SU-DHL-6 (cell line): Measurements from ENCODE around the gene SNX8.

ENCODE experiments used
- H2AFZ ChIP-seq: fragments of 200-600 bp; sonication (generic); 2 replicates; pipeline ENCODE4 v1.6.1; 2014; ENCODE audit warnings: low read depth, mild to moderate bottlenecking, moderate library complexity, mixed read lengths, antibody characterized with exemption, low read length; ENCODE audit not compliant: severe bottlenecking
- H3F3A ChIP-seq: fragments of 200-600 bp; shearing (Covaris generic); 2 replicates; pipeline ENCODE4 v1.6.0; 2016; ENCODE audit warnings: antibody characterized with exemption, mild to moderate bottlenecking; ENCODE audit not compliant: insufficient read depth
- H3K27ac ChIP-seq: fragments of 200-600 bp; sonication (generic); 2 replicates; pipeline ENCODE4 v1.5.1; 2016; ENCODE audit warnings: low read depth, mild to moderate bottlenecking, low read length, moderate library complexity, mixed read lengths
- H3K27me3 ChIP-seq: fragments of 200-600 bp; sonication (generic), shearing (Covaris generic); 2 replicates; pipeline ENCODE4 v1.6.0; 2014; ENCODE audit warnings: mild to moderate bottlenecking, low read length
- H3K36me3 ChIP-seq: fragments of 200-600 bp; sonication (generic); 2 replicates; pipeline ENCODE4 v1.6.1; 2014; ENCODE audit warnings: mild to moderate bottlenecking, low read length, mixed read lengths
- H3K4me2 ChIP-seq: fragments of 300-600, 200-600 bp; shearing (Covaris generic), sonication (generic); 2 replicates; pipeline ENCODE4 v1.6.0; 2014; ENCODE audit warnings: low read length, low read depth, mild to moderate bottlenecking; ENCODE audit not compliant: poor library complexity, severe bottlenecking
- H3K4me3 ChIP-seq: fragments of 200-600 bp; sonication (generic); 2 replicates; pipeline ENCODE4 v1.5.1; 2014; ENCODE audit warnings: antibody characterized with exemption, low read length, mild to moderate bottlenecking, mixed read lengths; ENCODE audit not compliant: insufficient read depth, poor library complexity, severe bottlenecking
- H3K79me2 ChIP-seq: fragments of 200-600 bp; sonication (generic); 2 replicates; pipeline ENCODE4 v1.6.1; 2014; ENCODE audit warnings: mild to moderate bottlenecking, low read length, moderate library complexity; ENCODE audit not compliant: insufficient read depth
- H3K9ac ChIP-seq: fragments of 200-600 bp; sonication (generic); 2 replicates; pipeline ENCODE4 v1.7.0; 2014; ENCODE audit warnings: mild to moderate bottlenecking, low read length
- H3K9me2 ChIP-seq: fragments of 200-600 bp; sonication (generic); replicated peaks from 2 replicates; pipeline ENCODE4 v1.6.1; 2014; ENCODE audit warnings: low read length; ENCODE audit not compliant: insufficient read depth
- H3K9me3 ChIP-seq: fragments of 200-600 bp; sonication (generic); 2 replicates; pipeline ENCODE4 v1.6.1; 2014; ENCODE audit warnings: low read length, mixed read lengths; ENCODE audit not compliant: insufficient read depth
- H4K20me1 ChIP-seq: fragments of 200-600 bp; sonication (generic); 2 replicates; pipeline ENCODE4 v1.6.1; 2014; ENCODE audit warnings: low read depth, mild to moderate bottlenecking, antibody characterized with exemption, low read length, moderate library complexity, mixed read lengths
- EZH2phosphoT487 ChIP-seq: fragments of 200-600 bp; sonication (generic), shearing (Covaris generic); conservative IDR thresholded peaks from 2 replicates; pipeline ENCODE4 v1.6.1; 2018; ENCODE audit warnings: mild to moderate bottlenecking, antibody characterized with exemption, low read length, moderate library complexity, mixed read lengths
- TF ChIP-seq, protein P1 (sequence below): fragments of 200-600 bp; sonication (generic); IDR thresholded peaks from one replicate; pipeline ENCODE4 v1.5.1; 2017; ENCODE audit warnings: antibody characterized with exemption, mild to moderate bottlenecking, low read length, moderate library complexity; ENCODE audit not compliant: insufficient read depth, poor library complexity, severe bottlenecking

The SNX8 gene

DNA sequence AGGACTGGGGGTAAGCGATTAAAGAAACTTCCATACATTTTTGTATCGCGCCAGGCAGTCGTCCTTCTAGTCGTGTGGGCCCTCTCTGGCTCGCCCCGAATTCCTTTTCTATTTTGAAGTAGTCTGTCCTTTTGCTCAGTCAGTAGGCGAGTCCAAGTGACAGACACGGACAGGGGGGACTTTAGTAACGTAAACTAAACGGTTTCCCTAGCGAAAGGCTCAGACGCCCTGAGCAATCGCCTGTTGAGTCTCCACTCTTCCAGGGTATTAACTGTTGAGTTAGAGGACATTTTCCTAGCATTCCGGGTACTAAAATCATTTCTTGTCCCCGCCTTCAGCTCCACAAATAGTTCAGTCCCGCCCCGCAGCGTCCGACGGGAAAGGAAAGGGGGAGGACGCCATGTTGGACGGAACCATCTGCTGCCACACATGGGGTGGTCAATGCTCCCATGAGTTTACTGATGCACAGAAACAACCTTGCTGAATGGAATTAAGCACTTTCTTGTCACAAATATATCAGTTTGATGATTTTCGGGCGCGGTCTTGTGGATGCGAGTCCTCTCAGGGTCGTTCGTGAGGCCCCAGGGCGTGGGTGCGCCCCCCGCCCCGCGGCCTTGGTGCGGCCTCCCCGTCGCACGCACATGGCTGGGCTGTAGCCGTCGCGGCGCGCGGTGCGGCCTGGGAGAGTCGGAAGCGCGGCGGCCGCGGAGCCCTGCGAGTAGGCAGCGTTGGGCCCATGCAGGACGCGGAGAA is 40.1 kb upstream of the SNX8 start, which contains the start of gene EIF3B:
Gene EIF3B (plus strand): TSS at position 642 of the 753 bp plus-strand sequence. CDS start 95 bp downstream, at position 737.
- Histone ChIP-seq H3K27me3 (no peaks in the 10 kb centered on the region), H3F3A (peaks cover 5% of the 10 kb centered on the region), H4K20me1 (peaks cover 24% of the 10 kb centered on the region), H3K27ac (peak within 1 kb of the TSS; percentile 92), H3K9me2 (no peaks in the 10 kb centered on the region), H3K4me2 (peak within 1 kb of the TSS; percentile 98), H2AFZ (peak within 1 kb of the TSS; percentile 94), H3K9me3 (no peaks in the 10 kb centered on the region), H3K4me3 (peak within 1 kb of the TSS; percentile 96), H3K9ac (peak within 1 kb of the TSS; percentile 99), H3K79me2 (peaks cover 76% of the 10 kb centered on the region), H3K36me3 (peaks cover 14% of the 10 kb centered on the region; the same call in 1 of the 2 replicates)
- TF ChIP-seq, protein P1, sequence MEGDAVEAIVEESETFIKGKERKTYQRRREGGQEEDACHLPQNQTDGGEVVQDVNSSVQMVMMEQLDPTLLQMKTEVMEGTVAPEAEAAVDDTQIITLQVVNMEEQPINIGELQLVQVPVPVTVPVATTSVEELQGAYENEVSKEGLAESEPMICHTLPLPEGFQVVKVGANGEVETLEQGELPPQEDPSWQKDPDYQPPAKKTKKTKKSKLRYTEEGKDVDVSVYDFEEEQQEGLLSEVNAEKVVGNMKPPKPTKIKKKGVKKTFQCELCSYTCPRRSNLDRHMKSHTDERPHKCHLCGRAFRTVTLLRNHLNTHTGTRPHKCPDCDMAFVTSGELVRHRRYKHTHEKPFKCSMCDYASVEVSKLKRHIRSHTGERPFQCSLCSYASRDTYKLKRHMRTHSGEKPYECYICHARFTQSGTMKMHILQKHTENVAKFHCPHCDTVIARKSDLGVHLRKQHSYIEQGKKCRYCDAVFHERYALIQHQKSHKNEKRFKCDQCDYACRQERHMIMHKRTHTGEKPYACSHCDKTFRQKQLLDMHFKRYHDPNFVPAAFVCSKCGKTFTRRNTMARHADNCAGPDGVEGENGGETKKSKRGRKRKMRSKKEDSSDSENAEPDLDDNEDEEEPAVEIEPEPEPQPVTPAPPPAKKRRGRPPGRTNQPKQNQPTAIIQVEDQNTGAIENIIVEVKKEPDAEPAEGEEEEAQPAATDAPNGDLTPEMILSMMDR, result no peak
- no peak for TF ChIP-seq EZH2phosphoT487

DNA sequence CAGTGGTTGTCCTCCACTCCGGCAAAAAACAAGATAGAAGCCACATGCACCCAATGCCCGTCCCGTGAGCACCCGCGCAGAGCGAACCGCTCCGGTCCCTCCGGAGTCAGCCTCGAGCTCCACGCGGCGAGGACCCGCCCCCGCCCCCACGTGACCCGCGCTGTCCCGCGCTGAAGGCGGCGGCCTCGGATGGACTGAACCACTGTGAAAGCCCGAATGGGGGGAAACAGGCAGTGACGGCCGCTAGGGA is 39.6 kb upstream of the SNX8 start:
- peak overlapping the region; percentile 99 for H3K9ac ChIP-seq
- peaks cover 20% of the 10 kb centered on the region for H4K20me1 ChIP-seq
- no peaks in the 10 kb centered on the region for H3K9me2 ChIP-seq
- peak overlapping the region; percentile 96 for H3K4me3 ChIP-seq
- H3K36me3 ChIP-seq, result peaks cover 14% of the 10 kb centered on the region; the same call in 1 of the 2 replicates
- peaks cover 5% of the 10 kb centered on the region for H3F3A ChIP-seq
- TF ChIP-seq, protein P1, result no peak
- TF ChIP-seq EZH2phosphoT487, result no peak
- H3K27me3 ChIP-seq, result no peaks in the 10 kb centered on the region
- peaks cover 72% of the 10 kb centered on the region for H3K79me2 ChIP-seq
- peak overlapping the region; percentile 94 for H2AFZ ChIP-seq
- peak overlapping the region; percentile 92 for H3K27ac ChIP-seq
- peak overlapping the region; percentile 79 for H3K4me2 ChIP-seq
- no peaks in the 10 kb centered on the region for H3K9me3 ChIP-seq

DNA sequence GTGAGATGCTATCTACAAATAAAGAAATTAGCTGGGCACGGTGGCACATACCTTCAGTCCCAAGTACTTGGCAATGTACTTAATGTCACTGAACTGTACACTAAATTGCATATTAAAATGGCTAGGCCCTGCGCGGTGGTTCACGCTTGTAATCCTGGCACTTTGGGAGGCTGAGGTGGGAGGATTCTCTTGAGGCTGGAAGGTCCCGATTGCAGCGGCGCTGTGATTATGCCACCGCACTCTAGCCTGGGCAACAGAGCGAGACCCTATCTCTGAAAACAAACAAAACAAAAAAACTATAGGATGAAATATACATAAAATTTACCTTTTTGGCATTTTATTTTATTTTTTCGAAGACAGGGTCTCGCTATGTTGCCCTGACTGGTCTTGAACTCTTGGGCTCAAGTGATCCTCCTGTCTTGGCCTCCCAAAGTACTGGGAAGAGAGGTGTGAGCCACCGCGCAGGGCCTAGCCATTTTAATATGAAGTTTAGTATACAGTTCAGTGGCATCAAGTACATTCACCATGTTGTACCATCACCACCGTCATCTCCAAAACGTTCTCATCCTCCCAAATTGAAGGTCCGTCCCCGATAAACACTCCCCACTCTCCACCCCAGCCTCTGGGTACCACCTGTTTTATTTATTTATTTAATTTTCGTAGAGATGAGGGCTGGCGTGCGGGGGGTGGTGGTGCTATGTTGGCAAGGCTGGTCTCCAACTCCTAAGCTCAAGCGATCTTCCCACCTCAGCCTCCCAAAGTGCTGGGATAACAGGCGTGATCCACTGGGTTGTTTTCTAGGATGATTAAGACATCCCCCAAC is 39.1 kb upstream of the SNX8 start:
- Histone ChIP-seq H3K27me3 (no peaks in the 10 kb centered on the region), H3K4me2 (peak overlapping the region; percentile 79)

More for the DNA sequence above, 39.1 kb upstream of the SNX8 start:
- H2AFZ ChIP-seq, result peak overlapping the region; percentile 94
- peak overlapping the region; percentile 92 for H3K27ac ChIP-seq
- no peaks in the 10 kb centered on the region for H3K9me2 ChIP-seq
- peak overlapping the region; percentile 99 for H3K9ac ChIP-seq
- H3K36me3 ChIP-seq, result peaks cover 12% of the 10 kb centered on the region; the same call in 1 of the 2 replicates
- peaks cover 71% of the 10 kb centered on the region for H3K79me2 ChIP-seq
- peak overlapping the region; percentile 96 for H3K4me3 ChIP-seq
- TF ChIP-seq, protein P1, result no peak
- no peak for TF ChIP-seq EZH2phosphoT487
- H3F3A ChIP-seq, result peaks cover 5% of the 10 kb centered on the region
- peaks cover 18% of the 10 kb centered on the region for H4K20me1 ChIP-seq
- no peaks in the 10 kb centered on the region for H3K9me3 ChIP-seq
